ENCODE measurements around the gene SLC9A9. TPM values are rescaled to one million over a fixed set of nuclear protein-coding genes. Genes with fewer than 3 reads are reported as not detected.

SLC9A9 gene
- total RNA-seq, 3 donors from 2014 or later: 6.2 to 17.3 (median 7.8) TPM

- peak overlapping the region in 1 of 2 donors; percentile 25 for H3K27ac ChIP-seq
- no peak overlapping the region for H3K4me3 ChIP-seq
- DNase-seq (ENCODE audit: low spot score in 2 of 2): no peak
- no peaks in the 10 kb centered on the region for H3K27me3 ChIP-seq
- no peaks in the 10 kb centered on the region for H3K4me1 ChIP-seq
- intact Hi-C loops (cut with DNase I; ENCODE audit: low total_unique reads): no loop called here
- no peaks in the 10 kb centered on the region for H3K9me3 ChIP-seq
- TF ChIP-seq CTCF (IDR thresholded peaks at IDR 0.05): no peak
- no peak for TF ChIP-seq POLR2A (IDR thresholded peaks at IDR 0.05)
- no peak for TF ChIP-seq POLR2AphosphoS5 (IDR thresholded peaks at IDR 0.05)
- no peaks in the 10 kb centered on the region for H3K36me3 ChIP-seq
Observed at GRCh38 chr3:143307613-143308183, 540.6 kb downstream of the SLC9A9 start.

- DNase-seq (ENCODE audit: low spot score in 2 of 2): no peak
- Histone ChIP-seq H3K36me3 (no peaks in the 10 kb centered on the region), H3K4me1 (no peaks in the 10 kb centered on the region), H3K27ac (no peak overlapping the region), H3K9me3 (no peaks in the 10 kb centered on the region), H3K4me3 (no peak overlapping the region), H3K27me3 (no peaks in the 10 kb centered on the region)
- intact Hi-C loops (cut with DNase I; ENCODE audit: low total_unique reads): no loop called here
- no peak for TF ChIP-seq POLR2A (IDR thresholded peaks at IDR 0.05)
- no peak for TF ChIP-seq CTCF (IDR thresholded peaks at IDR 0.05)
Observed at GRCh38 chr3:143306407-143306806, 541.9 kb downstream of the SLC9A9 start.

- no peaks in the 10 kb centered on the region for H3K27me3 ChIP-seq
- peak overlapping the region in 1 of 2 donors; percentile 43 for H3K27ac ChIP-seq
- no peak for TF ChIP-seq CTCF (IDR thresholded peaks at IDR 0.05)
- no peak for TF ChIP-seq POLR2AphosphoS5 (IDR thresholded peaks at IDR 0.05)
- no peak for TF ChIP-seq POLR2A (IDR thresholded peaks at IDR 0.05)
- H3K9me3 ChIP-seq: no peaks in the 10 kb centered on the region
- H3K36me3 ChIP-seq: no peaks in the 10 kb centered on the region
- DNase-seq (ENCODE audit: low spot score in 2 of 2): peak in 1 of 2 donors; percentile 39
- H3K4me3 ChIP-seq: no peak overlapping the region
- H3K4me1 ChIP-seq: no peaks in the 10 kb centered on the region
- intact Hi-C loops (cut with DNase I; ENCODE audit: low total_unique reads): no loop called here
Observed at GRCh38 chr3:143302638-143303171, 545.6 kb downstream of the SLC9A9 start.

- H3K4me1 ChIP-seq: no peaks in the 10 kb centered on the region
- H3K4me3 ChIP-seq: no peak overlapping the region
- H3K9me3 ChIP-seq: no peaks in the 10 kb centered on the region
- H3K27ac ChIP-seq: no peak overlapping the region
- DNase-seq (ENCODE audit: low spot score in 2 of 2): no peak
- no peak for TF ChIP-seq CTCF (IDR thresholded peaks at IDR 0.05)
- TF ChIP-seq POLR2AphosphoS5 (IDR thresholded peaks at IDR 0.05): no peak
- TF ChIP-seq POLR2A (IDR thresholded peaks at IDR 0.05): no peak
- no peaks in the 10 kb centered on the region for H3K36me3 ChIP-seq
- H3K27me3 ChIP-seq: no peaks in the 10 kb centered on the region
- intact Hi-C loops (cut with DNase I; ENCODE audit: low total_unique reads): no loop called here
Observed at GRCh38 chr3:143301031-143301901, 547.0 kb downstream of the SLC9A9 start.

All from breast epithelium (tissue), 4 donors.